HFFc6 (cell line): ENCODE measurements around the gene HNRNPUL1. TPM values are rescaled to one million over a fixed set of nuclear protein-coding genes. Genes with fewer than 3 reads are reported as not detected.

Source experiments
- DNase-seq: peaks from one replicate; pipeline ENCODE4 v3.0.0-alpha.2; 2018
- H3K27ac Mint-ChIP-seq: 2 replicates; pipeline ENCODE4 v1.8.0; 2020; ENCODE audit warnings: mild to moderate bottlenecking, mixed read lengths
- H3K27me3 Mint-ChIP-seq: 2 replicates; pipeline ENCODE4 v1.8.0; 2021; ENCODE audit warnings: mild to moderate bottlenecking, moderate library complexity, mixed read lengths; ENCODE audit not compliant: insufficient read depth
- H3K36me3 Mint-ChIP-seq: 2 replicates; pipeline ENCODE4 v1.8.0; 2021; ENCODE audit warnings: low read depth, mixed read lengths
- H3K4me1 Mint-ChIP-seq: 2 replicates; pipeline ENCODE4 v1.8.0; 2020; ENCODE audit warnings: low read depth, mixed read lengths
- H3K4me3 Mint-ChIP-seq: 2 replicates; pipeline ENCODE4 v1.8.0; 2020; ENCODE audit warnings: mild to moderate bottlenecking, moderate library complexity, mixed read lengths
- H3K9me3 Mint-ChIP-seq: 2 replicates; pipeline ENCODE4 v1.8.0; 2020; ENCODE audit warnings: mild to moderate bottlenecking, mixed read lengths
- CTCF ChIP-seq: fragments of 200-600 bp; sonication (generic); IDR thresholded peaks from 2 replicates; pipeline ENCODE4 v1.5.0; 2021; ENCODE audit warnings: antibody characterized with exemption, mild to moderate bottlenecking
- total RNA-seq, 6 experiments: library from RNA; stranded (reverse); fragmentation: NEBNext Ultra II Directional; extraction: Animal tissue kit (Norgen Biotek cat#: 25700); gene quantifications; 2 replicates in 1 of 6; 3 replicates in 5 of 6; pipeline ENCODE4 v1.2.3, GENCODE V29; 2021

HNRNPUL1 gene
- total RNA-seq, 6 experiments from 2014 or later, result 176 to 245 (median 234) TPM

- peak overlapping the region; percentile 24 for H3K27ac Mint-ChIP-seq
- peaks cover 43% of the 10 kb centered on the region for H3K36me3 Mint-ChIP-seq
- H3K9me3 Mint-ChIP-seq, result no peaks in the 10 kb centered on the region
- H3K4me3 Mint-ChIP-seq, result no peak overlapping the region
- no peak for DNase-seq
- no peak for TF ChIP-seq CTCF
- peaks cover 31% of the 10 kb centered on the region for H3K4me1 Mint-ChIP-seq
- peaks cover 6% of the 10 kb centered on the region for H3K27me3 Mint-ChIP-seq
These were observed 39.8 kb downstream of the HNRNPUL1 start for GRCh38 chr19:41303954-41304353.

- Mint-ChIP-seq H3K4me1 (peaks cover 27% of the 10 kb centered on the region), H3K27ac (peak overlapping the region; percentile 43), H3K9me3 (no peaks in the 10 kb centered on the region), H3K27me3 (peaks cover 9% of the 10 kb centered on the region), H3K4me3 (no peak overlapping the region), H3K36me3 (peaks cover 35% of the 10 kb centered on the region)
- no peak for TF ChIP-seq CTCF
- no peak for DNase-seq
These were observed 40.7 kb downstream of the HNRNPUL1 start for GRCh38 chr19:41304706-41305483.

GRCh38 chr19:41305927-41306793 lies 42.0 kb downstream of the HNRNPUL1 start:
- peaks cover 28% of the 10 kb centered on the region for H3K36me3 Mint-ChIP-seq
- H3K9me3 Mint-ChIP-seq, result no peaks in the 10 kb centered on the region
- DNase-seq, result no peak
- peaks cover 15% of the 10 kb centered on the region for H3K27me3 Mint-ChIP-seq
- H3K27ac Mint-ChIP-seq, result peak overlapping the region; percentile 97
- no peak for TF ChIP-seq CTCF
- H3K4me1 Mint-ChIP-seq, result peaks cover 31% of the 10 kb centered on the region
- H3K4me3 Mint-ChIP-seq, result no peak overlapping the region

- Mint-ChIP-seq H3K4me3 (no peak overlapping the region), H3K36me3 (peaks cover 29% of the 10 kb centered on the region)
These were observed 43.1 kb downstream of the HNRNPUL1 start for GRCh38 chr19:41307090-41307875.

More at GRCh38 chr19:41307090-41307875, 43.1 kb downstream of the HNRNPUL1 start:
- Mint-ChIP-seq H3K4me1 (peaks cover 42% of the 10 kb centered on the region), H3K27me3 (peaks cover 15% of the 10 kb centered on the region), H3K27ac (peak overlapping the region; percentile 97), H3K9me3 (no peaks in the 10 kb centered on the region)
- no peak for DNase-seq
- no peak for TF ChIP-seq CTCF
